Measurements from ENCODE around the gene NOP16.
A peak's percentile ranks its signal among the peaks of the same experiment; 100 is the strongest.
"Not testable (repeated sequence)": the region's sequence is repeated elsewhere in the genome, so short reads cannot be mapped to it uniquely, and the experiment has no call there.

NOP16 gene

GRCh38 chr5:176408590-176408989 is 20.2 kb upstream of the NOP16 start:
- H3K4me3 ChIP-seq (ENCODE audit: low read depth in 1 of 2, low read length in 2 of 2), result no peak overlapping the region
- no peaks in the 10 kb centered on the region for H3K9me3 ChIP-seq (ENCODE audit: control insufficient read depth in 1 of 2, low read length in 2 of 2)
- H3K4me1 ChIP-seq (ENCODE audit: control insufficient read depth in 1 of 2, insufficient read depth in 2 of 2, low read length in 2 of 2), result peaks cover 12 to 20% of the 10 kb centered on the region in 2 donors
- H3K27ac ChIP-seq (ENCODE audit: low read length), result no peak overlapping the region
- H3K27me3 ChIP-seq (ENCODE audit: low read depth, low read length), result no peaks in the 10 kb centered on the region
- peaks cover 18 to 55% of the 10 kb centered on the region in 2 donors for H3K36me3 ChIP-seq (ENCODE audit: control insufficient read depth in 1 of 2, insufficient read depth in 2 of 2, low read length in 2 of 2)

- not testable (repeated sequence) for H3K27me3 ChIP-seq (ENCODE audit: low read depth, low read length); H3K9me3 ChIP-seq (ENCODE audit: control insufficient read depth in 1 of 2, low read length in 2 of 2); H3K4me3 ChIP-seq (ENCODE audit: low read depth in 1 of 2, low read length in 2 of 2); H3K27ac ChIP-seq (ENCODE audit: low read length)
- Histone ChIP-seq H3K4me1 (ENCODE audit: control insufficient read depth in 1 of 2, insufficient read depth in 2 of 2, low read length in 2 of 2) (peaks cover 8 to 16% of the 10 kb centered on the region in 2 donors), H3K36me3 (ENCODE audit: control insufficient read depth in 1 of 2, insufficient read depth in 2 of 2, low read length in 2 of 2) (peaks cover 18 to 55% of the 10 kb centered on the region in 2 donors)
These were observed 19.8 kb upstream of the NOP16 start for GRCh38 chr5:176408252-176408573.

GRCh38 chr5:176407456-176408251 is 19.3 kb upstream of the NOP16 start:
- no peak overlapping the region for H3K27ac ChIP-seq (ENCODE audit: low read length)
- H3K4me1 ChIP-seq (ENCODE audit: control insufficient read depth in 1 of 2, insufficient read depth in 2 of 2, low read length in 2 of 2), result peaks cover 3 to 12% of the 10 kb centered on the region in 2 donors
- peaks cover 18 to 55% of the 10 kb centered on the region in 2 donors for H3K36me3 ChIP-seq (ENCODE audit: control insufficient read depth in 1 of 2, insufficient read depth in 2 of 2, low read length in 2 of 2)
- no peaks in the 10 kb centered on the region for H3K9me3 ChIP-seq (ENCODE audit: control insufficient read depth in 1 of 2, low read length in 2 of 2)
- H3K27me3 ChIP-seq (ENCODE audit: low read depth, low read length), result no peaks in the 10 kb centered on the region
- H3K4me3 ChIP-seq (ENCODE audit: low read depth in 1 of 2, low read length in 2 of 2), result no peak overlapping the region

GRCh38 chr5:176406436-176407052 is 18.1 kb upstream of the NOP16 start:
- H3K27ac ChIP-seq (ENCODE audit: low read length), result no peak overlapping the region
- no peak overlapping the region for H3K4me3 ChIP-seq (ENCODE audit: low read depth in 1 of 2, low read length in 2 of 2)
- H3K4me1 ChIP-seq (ENCODE audit: control insufficient read depth in 1 of 2, insufficient read depth in 2 of 2, low read length in 2 of 2), result peaks cover 0 to 9% of the 10 kb centered on the region in 2 donors
- no peaks in the 10 kb centered on the region for H3K9me3 ChIP-seq (ENCODE audit: control insufficient read depth in 1 of 2, low read length in 2 of 2)
- peaks cover 18 to 55% of the 10 kb centered on the region in 2 donors for H3K36me3 ChIP-seq (ENCODE audit: control insufficient read depth in 1 of 2, insufficient read depth in 2 of 2, low read length in 2 of 2)
- H3K27me3 ChIP-seq (ENCODE audit: low read depth, low read length), result no peaks in the 10 kb centered on the region

GRCh38 chr5:176405656-176406435 is 17.4 kb upstream of the NOP16 start:
- H3K36me3 ChIP-seq (ENCODE audit: control insufficient read depth in 1 of 2, insufficient read depth in 2 of 2, low read length in 2 of 2), result peaks cover 18 to 55% of the 10 kb centered on the region in 2 donors

GRCh38 chr5:176401281-176402205 is 13.1 kb upstream of the NOP16 start:
- H3K36me3 ChIP-seq (ENCODE audit: control insufficient read depth in 1 of 2, insufficient read depth in 2 of 2, low read length in 2 of 2), result peaks cover 11 to 34% of the 10 kb centered on the region in 2 donors

More at GRCh38 chr5:176405656-176406435, 17.4 kb upstream of the NOP16 start:
- Histone ChIP-seq H3K4me3 (ENCODE audit: low read depth in 1 of 2, low read length in 2 of 2) (no peak overlapping the region), H3K4me1 (ENCODE audit: control insufficient read depth in 1 of 2, insufficient read depth in 2 of 2, low read length in 2 of 2) (peaks cover 0 to 9% of the 10 kb centered on the region in 2 donors), H3K9me3 (ENCODE audit: control insufficient read depth in 1 of 2, low read length in 2 of 2) (no peaks in the 10 kb centered on the region), H3K27me3 (ENCODE audit: low read depth, low read length) (no peaks in the 10 kb centered on the region), H3K27ac (ENCODE audit: low read length) (no peak overlapping the region)

GRCh38 chr5:176400382-176401156 is 12.2 kb upstream of the NOP16 start:
- Histone ChIP-seq H3K27ac (ENCODE audit: low read length) (peak overlapping the region; percentile 51), H3K27me3 (ENCODE audit: low read depth, low read length) (no peaks in the 10 kb centered on the region), H3K36me3 (ENCODE audit: control insufficient read depth in 1 of 2, insufficient read depth in 2 of 2, low read length in 2 of 2) (peaks cover 15 to 25% of the 10 kb centered on the region in 2 donors), H3K4me3 (ENCODE audit: low read depth in 1 of 2, low read length in 2 of 2) (no peak overlapping the region), H3K9me3 (ENCODE audit: control insufficient read depth in 1 of 2, low read length in 2 of 2) (no peaks in the 10 kb centered on the region), H3K4me1 (ENCODE audit: control insufficient read depth in 1 of 2, insufficient read depth in 2 of 2, low read length in 2 of 2) (peaks cover 0 to 4% of the 10 kb centered on the region in 2 donors)

More at GRCh38 chr5:176401281-176402205, 13.1 kb upstream of the NOP16 start:
- no peak overlapping the region for H3K4me3 ChIP-seq (ENCODE audit: low read depth in 1 of 2, low read length in 2 of 2)
- peak overlapping the region; percentile 51 for H3K27ac ChIP-seq (ENCODE audit: low read length)
- H3K27me3 ChIP-seq (ENCODE audit: low read depth, low read length), result no peaks in the 10 kb centered on the region
- H3K9me3 ChIP-seq (ENCODE audit: control insufficient read depth in 1 of 2, low read length in 2 of 2), result no peaks in the 10 kb centered on the region
- peaks cover 0 to 4% of the 10 kb centered on the region in 2 donors for H3K4me1 ChIP-seq (ENCODE audit: control insufficient read depth in 1 of 2, insufficient read depth in 2 of 2, low read length in 2 of 2)

GRCh38 chr5:176397736-176398420 is 9.5 kb upstream of the NOP16 start:
- Histone ChIP-seq H3K27me3 (ENCODE audit: low read depth, low read length) (no peaks in the 10 kb centered on the region), H3K27ac (ENCODE audit: low read length) (no peak overlapping the region), H3K4me3 (ENCODE audit: low read depth in 1 of 2, low read length in 2 of 2) (no peak overlapping the region), H3K36me3 (ENCODE audit: control insufficient read depth in 1 of 2, insufficient read depth in 2 of 2, low read length in 2 of 2) (peaks cover 25 to 27% of the 10 kb centered on the region in 2 donors), H3K4me1 (ENCODE audit: control insufficient read depth in 1 of 2, insufficient read depth in 2 of 2, low read length in 2 of 2) (peaks cover 0 to 4% of the 10 kb centered on the region in 2 donors), H3K9me3 (ENCODE audit: control insufficient read depth in 1 of 2, low read length in 2 of 2) (no peaks in the 10 kb centered on the region)

GRCh38 chr5:176396330-176396729 is 7.9 kb upstream of the NOP16 start:
- H3K4me3 ChIP-seq (ENCODE audit: low read depth in 1 of 2, low read length in 2 of 2), result no peak overlapping the region

More at GRCh38 chr5:176396330-176396729, 7.9 kb upstream of the NOP16 start:
- Histone ChIP-seq H3K9me3 (ENCODE audit: control insufficient read depth in 1 of 2, low read length in 2 of 2) (no peaks in the 10 kb centered on the region), H3K27ac (ENCODE audit: low read length) (no peak overlapping the region), H3K36me3 (ENCODE audit: control insufficient read depth in 1 of 2, insufficient read depth in 2 of 2, low read length in 2 of 2) (peaks cover 27 to 40% of the 10 kb centered on the region in 2 donors), H3K4me1 (ENCODE audit: control insufficient read depth in 1 of 2, insufficient read depth in 2 of 2, low read length in 2 of 2) (no peaks in the 10 kb centered on the region), H3K27me3 (ENCODE audit: low read depth, low read length) (no peaks in the 10 kb centered on the region)

All from muscle layer of duodenum (tissue), 2 donors.